ENCODE measurements around the gene INCENP.

DNA sequence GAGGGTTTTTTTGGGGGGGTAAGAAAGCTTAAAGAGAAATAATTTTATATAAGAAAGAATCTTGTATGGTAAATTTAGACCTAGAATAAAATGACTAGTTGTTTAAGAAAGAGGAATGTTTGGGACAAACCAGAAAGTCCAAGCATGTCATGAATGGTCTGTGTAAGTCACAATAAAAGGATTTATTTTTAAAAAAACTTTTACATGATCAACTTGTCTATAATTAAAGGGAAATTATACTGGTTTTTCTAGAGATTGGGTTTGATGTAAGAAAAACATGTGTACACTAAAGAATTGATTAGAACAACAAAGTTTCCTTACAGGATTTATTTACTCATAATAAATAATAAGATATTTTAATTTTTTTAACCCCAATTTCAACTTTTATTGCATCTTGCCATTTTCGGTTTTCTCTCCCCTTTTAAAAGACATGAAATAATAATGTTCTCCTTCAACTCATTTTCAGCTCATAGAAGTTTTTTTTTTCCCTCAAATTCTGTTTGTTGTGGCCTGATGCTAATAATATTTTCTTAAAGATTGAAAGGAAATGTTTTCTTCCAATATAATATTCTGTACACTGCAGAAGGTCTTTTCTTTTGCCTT lies 35.4 kb upstream of the INCENP start:
- TF ChIP-seq, protein P1, sequence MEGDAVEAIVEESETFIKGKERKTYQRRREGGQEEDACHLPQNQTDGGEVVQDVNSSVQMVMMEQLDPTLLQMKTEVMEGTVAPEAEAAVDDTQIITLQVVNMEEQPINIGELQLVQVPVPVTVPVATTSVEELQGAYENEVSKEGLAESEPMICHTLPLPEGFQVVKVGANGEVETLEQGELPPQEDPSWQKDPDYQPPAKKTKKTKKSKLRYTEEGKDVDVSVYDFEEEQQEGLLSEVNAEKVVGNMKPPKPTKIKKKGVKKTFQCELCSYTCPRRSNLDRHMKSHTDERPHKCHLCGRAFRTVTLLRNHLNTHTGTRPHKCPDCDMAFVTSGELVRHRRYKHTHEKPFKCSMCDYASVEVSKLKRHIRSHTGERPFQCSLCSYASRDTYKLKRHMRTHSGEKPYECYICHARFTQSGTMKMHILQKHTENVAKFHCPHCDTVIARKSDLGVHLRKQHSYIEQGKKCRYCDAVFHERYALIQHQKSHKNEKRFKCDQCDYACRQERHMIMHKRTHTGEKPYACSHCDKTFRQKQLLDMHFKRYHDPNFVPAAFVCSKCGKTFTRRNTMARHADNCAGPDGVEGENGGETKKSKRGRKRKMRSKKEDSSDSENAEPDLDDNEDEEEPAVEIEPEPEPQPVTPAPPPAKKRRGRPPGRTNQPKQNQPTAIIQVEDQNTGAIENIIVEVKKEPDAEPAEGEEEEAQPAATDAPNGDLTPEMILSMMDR (IDR thresholded peaks at IDR 0.05; ENCODE audit: poor library complexity, severe bottlenecking), result no peak
- TF ChIP-seq EP300 (conservative IDR thresholded peaks at IDR 0.05; ENCODE audit: poor library complexity, severe bottlenecking), result no peak
- no peak for TF ChIP-seq TAF1 (IDR thresholded peaks at IDR 0.05; ENCODE audit: low read depth)
- no peak for TF ChIP-seq SMC3 (conservative IDR thresholded peaks at IDR 0.05; ENCODE audit: poor library complexity)
- TF ChIP-seq, protein P2, sequence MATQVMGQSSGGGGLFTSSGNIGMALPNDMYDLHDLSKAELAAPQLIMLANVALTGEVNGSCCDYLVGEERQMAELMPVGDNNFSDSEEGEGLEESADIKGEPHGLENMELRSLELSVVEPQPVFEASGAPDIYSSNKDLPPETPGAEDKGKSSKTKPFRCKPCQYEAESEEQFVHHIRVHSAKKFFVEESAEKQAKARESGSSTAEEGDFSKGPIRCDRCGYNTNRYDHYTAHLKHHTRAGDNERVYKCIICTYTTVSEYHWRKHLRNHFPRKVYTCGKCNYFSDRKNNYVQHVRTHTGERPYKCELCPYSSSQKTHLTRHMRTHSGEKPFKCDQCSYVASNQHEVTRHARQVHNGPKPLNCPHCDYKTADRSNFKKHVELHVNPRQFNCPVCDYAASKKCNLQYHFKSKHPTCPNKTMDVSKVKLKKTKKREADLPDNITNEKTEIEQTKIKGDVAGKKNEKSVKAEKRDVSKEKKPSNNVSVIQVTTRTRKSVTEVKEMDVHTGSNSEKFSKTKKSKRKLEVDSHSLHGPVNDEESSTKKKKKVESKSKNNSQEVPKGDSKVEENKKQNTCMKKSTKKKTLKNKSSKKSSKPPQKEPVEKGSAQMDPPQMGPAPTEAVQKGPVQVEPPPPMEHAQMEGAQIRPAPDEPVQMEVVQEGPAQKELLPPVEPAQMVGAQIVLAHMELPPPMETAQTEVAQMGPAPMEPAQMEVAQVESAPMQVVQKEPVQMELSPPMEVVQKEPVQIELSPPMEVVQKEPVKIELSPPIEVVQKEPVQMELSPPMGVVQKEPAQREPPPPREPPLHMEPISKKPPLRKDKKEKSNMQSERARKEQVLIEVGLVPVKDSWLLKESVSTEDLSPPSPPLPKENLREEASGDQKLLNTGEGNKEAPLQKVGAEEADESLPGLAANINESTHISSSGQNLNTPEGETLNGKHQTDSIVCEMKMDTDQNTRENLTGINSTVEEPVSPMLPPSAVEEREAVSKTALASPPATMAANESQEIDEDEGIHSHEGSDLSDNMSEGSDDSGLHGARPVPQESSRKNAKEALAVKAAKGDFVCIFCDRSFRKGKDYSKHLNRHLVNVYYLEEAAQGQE (IDR thresholded peaks at IDR 0.05; ENCODE audit: borderline replicate concordance), result no peak
- TF ChIP-seq EZH2 (IDR thresholded peaks at IDR 0.05; ENCODE audit: borderline replicate concordance, insufficient read depth, low read length, poor library complexity, severe bottlenecking), result no peak
